K562 (cell line): ENCODE results near the gene DOLPP1.

Source experiments
- BRF2 ChIP-seq: IDR thresholded peaks from 3 replicates; pipeline ENCODE4 v1.6.1; 2011; ENCODE audit warnings: borderline replicate concordance, mild to moderate bottlenecking; ENCODE audit not compliant: insufficient read length, insufficient read depth
- NRF1 ChIP-seq, 2 experiments: fragments of 450-650 bp; IDR thresholded peaks in 1 of 2; conservative IDR thresholded peaks in 1 of 2; 2 replicates each; pipeline ENCODE4 v1.6.1; 2014; ENCODE audit warnings: mild to moderate bottlenecking in 2 of 2
- POLR2A ChIP-seq: fragments of 450-650 bp; conservative IDR thresholded peaks from 2 replicates; pipeline ENCODE4 v1.6.1; 2016
- PPARD ChIP-seq: fragments of 250-450 bp; sonication (Bioruptor Pico); IDR thresholded peaks from 2 replicates; pipeline ENCODE4 v1.8.0; 2022; ENCODE audit warnings: inconsistent platforms, mild to moderate bottlenecking, moderate library complexity
- PRDM10 ChIP-seq: fragments of 450-650 bp; IDR thresholded peaks from 2 replicates; pipeline ENCODE4 v1.6.1; 2018; ENCODE audit not compliant: partially characterized antibody
- REST ChIP-seq, 2 experiments: fragments of 450-650 bp; formaldehyde crosslinking in 1 of 2; IDR thresholded peaks; 2 replicates each; pipeline versions ENCODE4 v1.4.0 to v1.6.1; 2014 to 2020; ENCODE audit warnings: mild to moderate bottlenecking in 2 of 2, borderline replicate concordance in 1 of 2, low read depth in 1 of 2
- TEAD4 ChIP-seq, 2 experiments: sonication (generic) in 1 of 2; formaldehyde crosslinking in 1 of 2; IDR thresholded peaks; 2 replicates each; pipeline versions ENCODE4 v1.6.1 to v1.8.0; 2012 to 2022; ENCODE audit warnings: borderline replicate concordance in 1 of 2, inconsistent platforms in 1 of 2, low read length in 1 of 2, mild to moderate bottlenecking in 1 of 2, missing genetic modification reagents in 1 of 2

DNA sequence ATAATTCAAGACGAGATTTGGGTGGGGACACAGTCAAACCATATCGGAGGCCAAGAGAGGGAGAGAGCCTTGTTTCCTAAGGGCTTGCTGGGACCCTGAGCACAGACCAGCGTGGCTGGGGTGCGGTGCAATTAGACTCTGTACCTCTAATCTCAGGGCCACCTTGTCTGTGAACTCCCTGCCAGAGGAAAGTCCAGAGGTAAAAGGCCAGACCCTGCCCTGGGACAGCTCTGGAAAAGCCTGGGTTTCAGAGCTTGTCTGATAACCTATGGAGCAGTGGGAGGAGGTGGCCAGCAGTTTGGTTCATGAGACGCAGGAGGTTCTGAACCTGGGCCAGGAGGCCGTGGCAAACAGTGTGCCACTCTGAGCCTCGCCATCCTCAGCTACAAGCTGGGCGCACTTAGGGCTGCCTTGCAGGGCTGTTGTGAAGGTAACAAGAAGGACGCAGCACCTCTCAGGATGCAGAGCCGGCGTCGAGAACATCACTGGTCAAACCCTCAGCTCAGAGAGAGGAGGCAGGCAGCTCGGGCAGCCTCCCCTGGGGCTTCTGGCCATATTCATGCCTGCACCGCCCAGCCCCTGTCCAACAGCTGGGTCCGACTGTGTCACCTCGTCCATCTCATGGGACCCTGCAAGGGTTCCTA, 4.8 kb upstream of the DOLPP1 start:
- TF ChIP-seq BRF2 (no peak), TEAD4 (IDR thresholded peaks at IDR 0.05; ENCODE audit: low read length) (no peak), TEAD4 (CRISPR knock-in tag; IDR thresholded peaks at IDR 0.05; ENCODE audit: borderline replicate concordance) (no peak), POLR2A (no peak), PPARD (CRISPR knock-in tag) (no peak), NRF1 (conservative IDR thresholded peaks at IDR 0.05 in 1 of 2, IDR thresholded peaks at IDR 0.05 in 1 of 2) (no peak), REST (IDR thresholded peaks at IDR 0.05; ENCODE audit: borderline replicate concordance) (no peak), REST (CRISPR knock-in tag; IDR thresholded peaks at IDR 0.05; ENCODE audit: low read depth) (no peak), PRDM10 (no peak)
